PFSK-1 (cell line): Measurements from ENCODE around the gene MRPL1.

Source experiments
- FOXP2 ChIP-seq: optimal IDR thresholded peaks from 2 replicates; pipeline ENCODE3; 2011; ENCODE audit warnings: borderline replicate concordance, control low read depth, inconsistent platforms; ENCODE audit not compliant: insufficient read depth; ENCODE audit errors: extremely low read length, extremely low read depth
- POLR2AphosphoS5 ChIP-seq: IDR thresholded peaks from 2 replicates; pipeline ENCODE4 v1.6.1; 2012; ENCODE audit warnings: low read depth, mild to moderate bottlenecking, control low read depth, low read length, moderate library complexity
- REST ChIP-seq, 2 experiments: IDR thresholded peaks; 2 replicates each; pipeline versions ENCODE4 v1.6.1 to v1.8.0; 2011 to 2012; ENCODE audit warnings: low read depth in 2 of 2, low read length in 2 of 2, control low read depth in 1 of 2, inconsistent platforms in 1 of 2, mild to moderate bottlenecking in 1 of 2, moderate library complexity in 1 of 2; ENCODE audit not compliant: insufficient read depth in 1 of 2
- SIN3A ChIP-seq: IDR thresholded peaks from 2 replicates; pipeline ENCODE4 v1.6.1; 2012; ENCODE audit warnings: mild to moderate bottlenecking, low read length, moderate library complexity, borderline replicate concordance; ENCODE audit not compliant: insufficient read depth
- TAF1 ChIP-seq: IDR thresholded peaks from 2 replicates; pipeline ENCODE4 v1.6.1; 2012; ENCODE audit warnings: low read length, control low read depth, borderline replicate concordance; ENCODE audit not compliant: insufficient read depth

The MRPL1 gene

GRCh38 chr4:77880784-77881183 is 18.2 kb downstream of the MRPL1 start:
- TF ChIP-seq FOXP2: no peak
- TF ChIP-seq TAF1: no peak
- TF ChIP-seq REST (IDR thresholded peaks at IDR 0.05; ENCODE audit: insufficient read depth in 1 of 2, low read depth in 2 of 2, low read length in 2 of 2): no peak
- no peak for TF ChIP-seq SIN3A
- no peak for TF ChIP-seq POLR2AphosphoS5

DNA sequence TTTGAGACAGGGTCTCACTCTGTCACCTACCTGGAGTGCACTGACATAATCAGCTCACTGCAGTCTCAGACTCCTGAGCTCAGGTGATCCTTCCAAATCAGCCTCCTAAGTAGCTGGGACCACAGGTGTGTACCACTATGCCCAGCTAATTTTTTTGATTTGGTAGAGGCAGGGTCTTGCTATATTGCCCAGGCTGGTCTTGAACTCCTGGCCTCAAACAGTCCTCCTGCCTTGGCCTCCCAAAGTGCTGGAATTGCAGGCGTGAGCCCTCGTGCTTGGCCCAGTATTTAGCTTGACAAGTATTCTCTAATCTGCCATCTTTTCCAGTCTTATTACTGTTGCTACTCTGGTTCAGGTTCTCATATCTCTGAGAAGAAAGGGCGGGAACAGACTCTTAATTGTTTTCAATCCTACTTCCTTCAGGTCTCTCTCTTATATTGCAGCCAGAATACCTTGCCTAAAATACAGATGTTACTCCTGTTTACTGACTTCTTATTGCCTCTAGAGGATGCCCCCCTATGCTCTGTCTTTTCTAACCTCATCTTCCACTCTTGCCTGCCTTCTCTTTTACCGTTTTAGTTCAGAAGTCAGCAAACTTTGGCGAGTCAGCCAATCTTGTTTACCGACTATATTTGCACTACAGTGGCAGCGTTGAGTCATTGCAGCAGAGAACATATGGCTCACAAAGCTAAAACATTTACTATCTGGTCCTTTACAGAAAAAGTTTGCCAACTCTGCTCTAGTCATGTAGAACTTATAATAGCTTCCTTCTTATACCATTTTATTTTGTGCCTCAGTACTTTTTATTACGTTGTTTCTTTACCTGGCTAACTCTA is 19.0 kb downstream of the MRPL1 start:
- TF ChIP-seq REST (IDR thresholded peaks at IDR 0.05; ENCODE audit: insufficient read depth in 1 of 2, low read depth in 2 of 2, low read length in 2 of 2) (no peak), TAF1 (no peak), POLR2AphosphoS5 (no peak), FOXP2 (no peak), SIN3A (no peak)

GRCh38 chr4:77893451-77893850 is 30.8 kb downstream of the MRPL1 start:
- no peak for TF ChIP-seq TAF1
- TF ChIP-seq REST (IDR thresholded peaks at IDR 0.05; ENCODE audit: insufficient read depth in 1 of 2, low read depth in 2 of 2, low read length in 2 of 2): no peak
- TF ChIP-seq SIN3A: no peak

DNA sequence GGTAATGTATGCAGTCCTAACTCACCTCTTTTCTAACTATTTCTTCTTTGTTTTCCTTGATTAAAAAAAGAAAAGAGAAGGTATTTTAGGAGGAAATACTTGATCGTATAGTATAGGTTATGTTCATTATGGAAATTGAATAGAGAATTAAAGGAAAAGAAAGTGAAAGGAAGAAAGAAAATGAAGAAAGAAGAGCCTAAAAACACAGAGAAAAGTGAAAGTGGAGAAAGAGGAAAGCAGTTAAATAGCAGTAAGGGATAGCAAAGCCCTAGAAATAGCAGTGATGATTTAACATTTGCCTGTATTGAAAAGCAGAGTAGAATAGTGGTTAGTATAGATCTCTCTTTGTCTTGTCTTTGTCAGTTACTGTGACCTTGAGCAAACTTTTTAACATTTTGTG is 37.0 kb downstream of the MRPL1 start:
- TF ChIP-seq POLR2AphosphoS5 (no peak), SIN3A (no peak), FOXP2 (no peak), TAF1 (no peak), REST (IDR thresholded peaks at IDR 0.05; ENCODE audit: insufficient read depth in 1 of 2, low read depth in 2 of 2, low read length in 2 of 2) (no peak)
